ENCODE measurements around the gene EIF1AX. TPM values are rescaled to one million over a fixed set of nuclear protein-coding genes. Genes with fewer than 3 reads are reported as not detected.

The EIF1AX gene
- total RNA-seq, 1 experiment from 2014 or later, result 159 TPM

DNA sequence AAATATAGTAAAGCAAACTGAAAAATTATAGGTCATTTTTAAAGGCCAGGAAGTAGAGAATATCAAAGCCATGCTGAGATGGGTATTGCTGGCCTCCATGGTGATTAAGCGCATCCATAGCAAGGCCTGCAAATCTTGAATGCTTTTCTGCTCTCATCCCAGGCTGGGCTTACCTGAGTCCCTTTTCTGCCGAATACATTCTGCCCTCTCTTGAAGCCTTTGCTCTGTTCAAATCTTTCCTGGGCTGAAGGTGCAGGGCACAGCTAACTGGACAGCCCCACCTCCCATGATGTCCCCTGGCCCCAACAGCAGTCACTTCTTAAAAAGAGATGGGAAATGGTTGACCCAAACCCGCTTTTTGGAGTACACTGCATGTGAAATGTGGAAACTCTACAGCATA lies 10.1 kb upstream of the EIF1AX start:
- H3K36me3 Mint-ChIP-seq, result peaks cover 16% of the 10 kb centered on the region
- ChIA-PET CTCF (no interaction called here), POLR2A (no interaction called here)
- H3K4me1 Mint-ChIP-seq, result no peaks in the 10 kb centered on the region
- ATAC-seq, result no peak
- H3K9me3 Mint-ChIP-seq, result no peaks in the 10 kb centered on the region
- TF ChIP-seq, protein P1, sequence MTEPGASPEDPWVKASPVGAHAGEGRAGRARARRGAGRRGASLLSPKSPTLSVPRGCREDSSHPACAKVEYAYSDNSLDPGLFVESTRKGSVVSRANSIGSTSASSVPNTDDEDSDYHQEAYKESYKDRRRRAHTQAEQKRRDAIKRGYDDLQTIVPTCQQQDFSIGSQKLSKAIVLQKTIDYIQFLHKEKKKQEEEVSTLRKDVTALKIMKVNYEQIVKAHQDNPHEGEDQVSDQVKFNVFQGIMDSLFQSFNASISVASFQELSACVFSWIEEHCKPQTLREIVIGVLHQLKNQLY (CRISPR knock-in tag; IDR thresholded peaks at IDR 0.05), result no peak
- no peak for TF ChIP-seq NFYB (CRISPR knock-in tag; conservative IDR thresholded peaks at IDR 0.05; ENCODE audit: low read depth)
- no peak for TF ChIP-seq JAZF1 (CRISPR knock-in tag; IDR thresholded peaks at IDR 0.05)
- TF ChIP-seq ZNF263 (CRISPR knock-in tag; IDR thresholded peaks at IDR 0.05; ENCODE audit: low read depth), result no peak
- no peak for TF ChIP-seq ZNF138 (CRISPR knock-in tag; conservative IDR thresholded peaks at IDR 0.05)
- TF ChIP-seq, protein P2, sequence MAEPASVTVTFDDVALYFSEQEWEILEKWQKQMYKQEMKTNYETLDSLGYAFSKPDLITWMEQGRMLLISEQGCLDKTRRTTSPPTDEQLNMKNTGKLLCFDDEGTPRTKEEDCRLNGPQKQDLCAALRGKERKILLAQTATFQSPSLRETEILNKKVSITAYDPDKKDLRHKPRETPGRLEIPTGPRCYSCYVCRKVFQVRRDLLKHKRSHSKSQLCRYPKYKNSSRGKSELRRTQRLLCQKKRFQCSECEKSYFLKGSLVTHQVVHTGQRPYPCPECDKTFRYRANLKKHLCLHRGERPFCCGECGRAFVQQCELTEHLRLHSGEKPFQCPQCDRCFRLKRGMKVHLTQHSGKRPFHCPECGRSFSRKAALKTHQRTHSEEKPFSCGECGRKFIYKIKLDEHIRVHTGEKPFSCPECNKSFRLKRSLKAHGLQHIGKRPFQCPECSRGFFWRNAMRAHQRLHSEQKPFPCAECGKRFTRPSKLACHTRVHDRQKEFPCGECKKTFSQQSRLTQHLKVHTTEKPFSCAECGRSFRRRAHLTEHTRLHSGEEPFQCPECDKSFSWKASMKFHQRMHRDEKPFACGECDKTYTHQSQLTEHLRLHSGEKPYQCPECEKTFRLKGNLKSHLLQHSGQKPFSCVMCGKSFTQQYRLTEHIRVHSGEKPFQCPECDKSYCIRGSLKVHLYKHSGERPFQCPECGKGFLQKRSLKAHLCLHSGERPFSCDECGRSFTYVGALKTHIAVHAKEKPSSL (CRISPR knock-in tag; conservative IDR thresholded peaks at IDR 0.05), result no peak
- no peak for TF ChIP-seq TP53 (CRISPR knock-in tag; IDR thresholded peaks at IDR 0.05)
- TF ChIP-seq TEAD1 (CRISPR knock-in tag; IDR thresholded peaks at IDR 0.05), result no peak
- TF ChIP-seq KAT7 (CRISPR knock-in tag; IDR thresholded peaks at IDR 0.05; ENCODE audit: borderline replicate concordance), result no peak
- TF ChIP-seq SMAD3 (CRISPR knock-in tag; IDR thresholded peaks at IDR 0.05; ENCODE audit: borderline replicate concordance), result no peak
- no peak for TF ChIP-seq MXD4 (CRISPR knock-in tag; IDR thresholded peaks at IDR 0.05; ENCODE audit: borderline replicate concordance)
- TF ChIP-seq, protein P3, sequence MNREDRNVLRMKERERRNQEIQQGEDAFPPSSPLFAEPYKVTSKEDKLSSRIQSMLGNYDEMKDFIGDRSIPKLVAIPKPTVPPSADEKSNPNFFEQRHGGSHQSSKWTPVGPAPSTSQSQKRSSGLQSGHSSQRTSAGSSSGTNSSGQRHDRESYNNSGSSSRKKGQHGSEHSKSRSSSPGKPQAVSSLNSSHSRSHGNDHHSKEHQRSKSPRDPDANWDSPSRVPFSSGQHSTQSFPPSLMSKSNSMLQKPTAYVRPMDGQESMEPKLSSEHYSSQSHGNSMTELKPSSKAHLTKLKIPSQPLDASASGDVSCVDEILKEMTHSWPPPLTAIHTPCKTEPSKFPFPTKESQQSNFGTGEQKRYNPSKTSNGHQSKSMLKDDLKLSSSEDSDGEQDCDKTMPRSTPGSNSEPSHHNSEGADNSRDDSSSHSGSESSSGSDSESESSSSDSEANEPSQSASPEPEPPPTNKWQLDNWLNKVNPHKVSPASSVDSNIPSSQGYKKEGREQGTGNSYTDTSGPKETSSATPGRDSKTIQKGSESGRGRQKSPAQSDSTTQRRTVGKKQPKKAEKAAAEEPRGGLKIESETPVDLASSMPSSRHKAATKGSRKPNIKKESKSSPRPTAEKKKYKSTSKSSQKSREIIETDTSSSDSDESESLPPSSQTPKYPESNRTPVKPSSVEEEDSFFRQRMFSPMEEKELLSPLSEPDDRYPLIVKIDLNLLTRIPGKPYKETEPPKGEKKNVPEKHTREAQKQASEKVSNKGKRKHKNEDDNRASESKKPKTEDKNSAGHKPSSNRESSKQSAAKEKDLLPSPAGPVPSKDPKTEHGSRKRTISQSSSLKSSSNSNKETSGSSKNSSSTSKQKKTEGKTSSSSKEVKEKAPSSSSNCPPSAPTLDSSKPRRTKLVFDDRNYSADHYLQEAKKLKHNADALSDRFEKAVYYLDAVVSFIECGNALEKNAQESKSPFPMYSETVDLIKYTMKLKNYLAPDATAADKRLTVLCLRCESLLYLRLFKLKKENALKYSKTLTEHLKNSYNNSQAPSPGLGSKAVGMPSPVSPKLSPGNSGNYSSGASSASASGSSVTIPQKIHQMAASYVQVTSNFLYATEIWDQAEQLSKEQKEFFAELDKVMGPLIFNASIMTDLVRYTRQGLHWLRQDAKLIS (CRISPR knock-in tag; IDR thresholded peaks at IDR 0.05; ENCODE audit: borderline replicate concordance), result no peak
- TF ChIP-seq, protein P4, sequence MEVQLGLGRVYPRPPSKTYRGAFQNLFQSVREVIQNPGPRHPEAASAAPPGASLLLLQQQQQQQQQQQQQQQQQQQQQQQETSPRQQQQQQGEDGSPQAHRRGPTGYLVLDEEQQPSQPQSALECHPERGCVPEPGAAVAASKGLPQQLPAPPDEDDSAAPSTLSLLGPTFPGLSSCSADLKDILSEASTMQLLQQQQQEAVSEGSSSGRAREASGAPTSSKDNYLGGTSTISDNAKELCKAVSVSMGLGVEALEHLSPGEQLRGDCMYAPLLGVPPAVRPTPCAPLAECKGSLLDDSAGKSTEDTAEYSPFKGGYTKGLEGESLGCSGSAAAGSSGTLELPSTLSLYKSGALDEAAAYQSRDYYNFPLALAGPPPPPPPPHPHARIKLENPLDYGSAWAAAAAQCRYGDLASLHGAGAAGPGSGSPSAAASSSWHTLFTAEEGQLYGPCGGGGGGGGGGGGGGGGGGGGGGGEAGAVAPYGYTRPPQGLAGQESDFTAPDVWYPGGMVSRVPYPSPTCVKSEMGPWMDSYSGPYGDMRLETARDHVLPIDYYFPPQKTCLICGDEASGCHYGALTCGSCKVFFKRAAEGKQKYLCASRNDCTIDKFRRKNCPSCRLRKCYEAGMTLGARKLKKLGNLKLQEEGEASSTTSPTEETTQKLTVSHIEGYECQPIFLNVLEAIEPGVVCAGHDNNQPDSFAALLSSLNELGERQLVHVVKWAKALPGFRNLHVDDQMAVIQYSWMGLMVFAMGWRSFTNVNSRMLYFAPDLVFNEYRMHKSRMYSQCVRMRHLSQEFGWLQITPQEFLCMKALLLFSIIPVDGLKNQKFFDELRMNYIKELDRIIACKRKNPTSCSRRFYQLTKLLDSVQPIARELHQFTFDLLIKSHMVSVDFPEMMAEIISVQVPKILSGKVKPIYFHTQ (CRISPR knock-in tag; IDR thresholded peaks at IDR 0.05), result no peak
- TF ChIP-seq, protein P5, sequence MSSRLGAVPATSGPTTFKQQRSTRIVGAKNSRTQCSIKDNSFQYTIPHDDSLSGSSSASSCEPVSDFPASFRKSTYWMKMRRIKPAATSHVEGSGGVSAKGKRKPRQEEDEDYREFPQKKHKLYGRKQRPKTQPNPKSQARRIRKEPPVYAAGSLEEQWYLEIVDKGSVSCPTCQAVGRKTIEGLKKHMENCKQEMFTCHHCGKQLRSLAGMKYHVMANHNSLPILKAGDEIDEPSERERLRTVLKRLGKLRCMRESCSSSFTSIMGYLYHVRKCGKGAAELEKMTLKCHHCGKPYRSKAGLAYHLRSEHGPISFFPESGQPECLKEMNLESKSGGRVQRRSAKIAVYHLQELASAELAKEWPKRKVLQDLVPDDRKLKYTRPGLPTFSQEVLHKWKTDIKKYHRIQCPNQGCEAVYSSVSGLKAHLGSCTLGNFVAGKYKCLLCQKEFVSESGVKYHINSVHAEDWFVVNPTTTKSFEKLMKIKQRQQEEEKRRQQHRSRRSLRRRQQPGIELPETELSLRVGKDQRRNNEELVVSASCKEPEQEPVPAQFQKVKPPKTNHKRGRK (CRISPR knock-in tag; IDR thresholded peaks at IDR 0.05; ENCODE audit: borderline replicate concordance), result no peak
- TF ChIP-seq, protein P6, sequence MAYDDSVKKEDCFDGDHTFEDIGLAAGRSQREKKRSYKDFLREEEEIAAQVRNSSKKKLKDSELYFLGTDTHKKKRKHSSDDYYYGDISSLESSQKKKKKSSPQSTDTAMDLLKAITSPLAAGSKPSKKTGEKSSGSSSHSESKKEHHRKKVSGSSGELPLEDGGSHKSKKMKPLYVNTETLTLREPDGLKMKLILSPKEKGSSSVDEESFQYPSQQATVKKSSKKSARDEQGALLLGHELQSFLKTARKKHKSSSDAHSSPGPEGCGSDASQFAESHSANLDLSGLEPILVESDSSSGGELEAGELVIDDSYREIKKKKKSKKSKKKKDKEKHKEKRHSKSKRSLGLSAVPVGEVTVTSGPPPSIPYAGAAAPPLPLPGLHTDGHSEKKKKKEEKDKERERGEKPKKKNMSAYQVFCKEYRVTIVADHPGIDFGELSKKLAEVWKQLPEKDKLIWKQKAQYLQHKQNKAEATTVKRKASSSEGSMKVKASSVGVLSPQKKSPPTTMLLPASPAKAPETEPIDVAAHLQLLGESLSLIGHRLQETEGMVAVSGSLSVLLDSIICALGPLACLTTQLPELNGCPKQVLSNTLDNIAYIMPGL (CRISPR knock-in tag; IDR thresholded peaks at IDR 0.05), result no peak
- TF ChIP-seq, protein P7, sequence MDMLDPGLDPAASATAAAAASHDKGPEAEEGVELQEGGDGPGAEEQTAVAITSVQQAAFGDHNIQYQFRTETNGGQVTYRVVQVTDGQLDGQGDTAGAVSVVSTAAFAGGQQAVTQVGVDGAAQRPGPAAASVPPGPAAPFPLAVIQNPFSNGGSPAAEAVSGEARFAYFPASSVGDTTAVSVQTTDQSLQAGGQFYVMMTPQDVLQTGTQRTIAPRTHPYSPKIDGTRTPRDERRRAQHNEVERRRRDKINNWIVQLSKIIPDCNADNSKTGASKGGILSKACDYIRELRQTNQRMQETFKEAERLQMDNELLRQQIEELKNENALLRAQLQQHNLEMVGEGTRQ (CRISPR knock-in tag; IDR thresholded peaks at IDR 0.05), result no peak
- TF ChIP-seq ZNF317 (CRISPR knock-in tag; IDR thresholded peaks at IDR 0.05; ENCODE audit: borderline replicate concordance, low read depth), result no peak
- TF ChIP-seq HMGA2 (CRISPR knock-in tag; IDR thresholded peaks at IDR 0.05), result no peak
- TF ChIP-seq, protein P8, sequence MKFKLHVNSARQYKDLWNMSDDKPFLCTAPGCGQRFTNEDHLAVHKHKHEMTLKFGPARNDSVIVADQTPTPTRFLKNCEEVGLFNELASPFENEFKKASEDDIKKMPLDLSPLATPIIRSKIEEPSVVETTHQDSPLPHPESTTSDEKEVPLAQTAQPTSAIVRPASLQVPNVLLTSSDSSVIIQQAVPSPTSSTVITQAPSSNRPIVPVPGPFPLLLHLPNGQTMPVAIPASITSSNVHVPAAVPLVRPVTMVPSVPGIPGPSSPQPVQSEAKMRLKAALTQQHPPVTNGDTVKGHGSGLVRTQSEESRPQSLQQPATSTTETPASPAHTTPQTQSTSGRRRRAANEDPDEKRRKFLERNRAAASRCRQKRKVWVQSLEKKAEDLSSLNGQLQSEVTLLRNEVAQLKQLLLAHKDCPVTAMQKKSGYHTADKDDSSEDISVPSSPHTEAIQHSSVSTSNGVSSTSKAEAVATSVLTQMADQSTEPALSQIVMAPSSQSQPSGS (CRISPR knock-in tag; IDR thresholded peaks at IDR 0.05; ENCODE audit: borderline replicate concordance, low read depth), result no peak
- no peak overlapping the region for H3K4me3 Mint-ChIP-seq
- no peak for DNase-seq (ENCODE audit: low spot score)
- no peaks in the 10 kb centered on the region for H3K27me3 Mint-ChIP-seq (ENCODE audit: low read depth)
- no peak overlapping the region for H3K27ac Mint-ChIP-seq

Data from WTC11 (cell line).